Fibroblast of lung (primary cell): ENCODE measurements around the gene FAM78B. TPM values are rescaled to one million over a fixed set of nuclear protein-coding genes. Genes with fewer than 3 reads are reported as not detected.

Source experiments
- DNase-seq, 2 donors: peaks; one replicate each; pipeline versions ENCODE4 v3.0.0 to v3.0.0-alpha.2; 2010; ENCODE audit warnings: low read depth in 2 of 2
- H2AFZ ChIP-seq: 2 replicates; pipeline ENCODE4 v1.5.1; 2012; ENCODE audit warnings: low read length, control low read depth, inconsistent platforms
- H3K27ac ChIP-seq: 2 replicates; pipeline ENCODE4 v1.5.1; 2011; ENCODE audit warnings: low read length, control low read depth; ENCODE audit not compliant: insufficient read depth
- H3K27me3 ChIP-seq: 2 replicates; pipeline ENCODE4 v1.5.1; 2011; ENCODE audit warnings: mild to moderate bottlenecking, low read length; ENCODE audit not compliant: control insufficient read depth, insufficient read depth
- H3K36me3 ChIP-seq: 2 replicates; pipeline ENCODE4 v1.5.1; 2011; ENCODE audit warnings: low read length; ENCODE audit not compliant: control insufficient read depth, insufficient read depth
- H3K4me1 ChIP-seq: 2 replicates; pipeline ENCODE4 v1.5.1; 2011; ENCODE audit warnings: low read length; ENCODE audit not compliant: control insufficient read depth, insufficient read depth; ENCODE audit errors: extremely low read depth
- H3K4me2 ChIP-seq: 2 replicates; pipeline ENCODE4 v1.5.1; 2011; ENCODE audit warnings: low read length, control low read depth; ENCODE audit not compliant: insufficient read depth; ENCODE audit errors: extremely low read depth
- H3K4me3 ChIP-seq, 4 experiments: fragments of 200-600 bp in 1 of 4; sonication (generic) in 1 of 4; replicated peaks in 1 of 4; 2 replicates each; pipeline ENCODE4 v1.5.1; 2011 to 2016; ENCODE audit warnings: low read length in 4 of 4, low read depth in 3 of 4, mild to moderate bottlenecking in 3 of 4, control low read depth in 2 of 4, inconsistent platforms in 1 of 4, mixed read lengths in 1 of 4; ENCODE audit not compliant: insufficient read depth in 1 of 4; ENCODE audit errors: control extremely low read depth in 1 of 4
- H3K79me2 ChIP-seq: 2 replicates; pipeline ENCODE4 v1.5.1; 2012; ENCODE audit warnings: mild to moderate bottlenecking, low read length, inconsistent platforms; ENCODE audit not compliant: control insufficient read depth, insufficient read depth
- H3K9ac ChIP-seq: 2 replicates; pipeline ENCODE4 v1.5.1; 2011; ENCODE audit warnings: mild to moderate bottlenecking, low read length, control low read depth; ENCODE audit not compliant: insufficient read depth
- H3K9me3 ChIP-seq: 2 replicates; pipeline ENCODE4 v1.5.1; 2012; ENCODE audit warnings: low read depth, low read length; ENCODE audit not compliant: control insufficient read depth, insufficient read depth
- H4K20me1 ChIP-seq: 2 replicates; pipeline ENCODE4 v1.5.1; 2011; ENCODE audit warnings: low read length; ENCODE audit not compliant: control insufficient read depth, insufficient read depth; ENCODE audit errors: extremely low read depth
- CTCF ChIP-seq, 2 donors: IDR thresholded peaks in 1 of 2; conservative IDR thresholded peaks in 1 of 2; 1 replicate in 1 of 2; 2 replicates in 1 of 2; pipeline ENCODE4 v1.5.1; 2011 to 2012; ENCODE audit warnings: low read length in 2 of 2, control low read depth in 1 of 2, inconsistent platforms in 1 of 2, low read depth in 1 of 2, mild to moderate bottlenecking in 1 of 2
- EZH2 ChIP-seq: IDR thresholded peaks from 2 replicates; pipeline ENCODE4 v1.5.1; 2012; ENCODE audit warnings: low read length, control low read depth, mild to moderate bottlenecking; ENCODE audit errors: missing control alignments
- polyA plus RNA-seq, 2 donors: library from polyadenylated mRNA; depleted of rRNA in 1 of 2; stranded (reverse) in 1 of 2; unstranded in 1 of 2; fragments of >200 nt; gene quantifications; 2 replicates each; pipeline ENCODE4 v1.2.1, GENCODE V29; 2011 to 2012; ENCODE audit warnings: missing spikeins in 1 of 2
- total RNA-seq: library from RNA; depleted of rRNA; stranded (reverse); fragments of >200 nt; gene quantifications from 2 replicates; pipeline ENCODE4 v1.2.1, GENCODE V29; 2014

FAM78B gene
- total and polyA plus RNA-seq, 2 donors (not counting 1 experiment from before 2014, with no cell fraction given) = 0.15 to 0.33 TPM

GRCh38 chr1:166079276-166079675 is 87.5 kb downstream of the FAM78B start:
- TF ChIP-seq EZH2 = no peak
- no peak for TF ChIP-seq CTCF (conservative IDR thresholded peaks at IDR 0.05 in 1 of 2, IDR thresholded peaks at IDR 0.05 in 1 of 2; ENCODE audit: low read depth in 1 of 2, low read length in 2 of 2)
- no peak for DNase-seq
- no peaks in the 10 kb centered on the region for H3K9me3 ChIP-seq
- H3K9ac ChIP-seq = no peak overlapping the region
- H3K4me3 ChIP-seq = no peak overlapping the region
- H2AFZ ChIP-seq = no peak overlapping the region
- no peaks in the 10 kb centered on the region for H3K27me3 ChIP-seq
- no peak overlapping the region for H3K4me2 ChIP-seq
- no peak overlapping the region for H3K27ac ChIP-seq
- no peaks in the 10 kb centered on the region for H3K36me3 ChIP-seq
- H4K20me1 ChIP-seq = no peaks in the 10 kb centered on the region
- H3K4me1 ChIP-seq = no peaks in the 10 kb centered on the region
- H3K79me2 ChIP-seq = no peaks in the 10 kb centered on the region

GRCh38 chr1:166073489-166073888 is 93.3 kb downstream of the FAM78B start:
- H3K9me3 ChIP-seq = no peaks in the 10 kb centered on the region
- H3K79me2 ChIP-seq = no peaks in the 10 kb centered on the region
- DNase-seq = peak in 1 of 2 donors; percentile 56
- no peaks in the 10 kb centered on the region for H3K27me3 ChIP-seq
- H3K4me2 ChIP-seq = no peak overlapping the region
- H3K36me3 ChIP-seq = no peaks in the 10 kb centered on the region
- no peak overlapping the region for H2AFZ ChIP-seq
- H3K27ac ChIP-seq = no peak overlapping the region
- H3K4me3 ChIP-seq = no peak overlapping the region
- H4K20me1 ChIP-seq = no peaks in the 10 kb centered on the region
- TF ChIP-seq EZH2 (no peak), CTCF (conservative IDR thresholded peaks at IDR 0.05 in 1 of 2, IDR thresholded peaks at IDR 0.05 in 1 of 2; ENCODE audit: low read depth in 1 of 2, low read length in 2 of 2) (no peak)
- no peaks in the 10 kb centered on the region for H3K4me1 ChIP-seq
- H3K9ac ChIP-seq = no peak overlapping the region

- DNase-seq = peak in 1 of 2 donors; percentile 13
- H4K20me1 ChIP-seq = no peaks in the 10 kb centered on the region
- H3K79me2 ChIP-seq = no peaks in the 10 kb centered on the region
- no peak for TF ChIP-seq CTCF (conservative IDR thresholded peaks at IDR 0.05 in 1 of 2, IDR thresholded peaks at IDR 0.05 in 1 of 2; ENCODE audit: low read depth in 1 of 2, low read length in 2 of 2)
- TF ChIP-seq EZH2 = no peak
- no peaks in the 10 kb centered on the region for H3K36me3 ChIP-seq
- H3K27ac ChIP-seq = no peak overlapping the region
- H3K9me3 ChIP-seq = no peaks in the 10 kb centered on the region
- H3K4me1 ChIP-seq = no peaks in the 10 kb centered on the region
- no peak overlapping the region for H3K4me2 ChIP-seq
- H3K27me3 ChIP-seq = no peaks in the 10 kb centered on the region
- no peak overlapping the region for H3K4me3 ChIP-seq
- H3K9ac ChIP-seq = no peak overlapping the region
- no peak overlapping the region for H2AFZ ChIP-seq
Observed at GRCh38 chr1:166069390-166069789, 97.4 kb downstream of the FAM78B start.
